A673 (cell line): ENCODE data around the gene HDAC2.

Experiments used
- CTCF ChIP-seq: fragments of 300-800, 200-600 bp; sonication (generic); conservative IDR thresholded peaks from 2 replicates; pipeline ENCODE4 v1.5.1; 2017; ENCODE audit warnings: low read depth, mild to moderate bottlenecking, antibody characterized with exemption, low read length, moderate library complexity, mixed read lengths
- EZH2 ChIP-seq: fragments of 200-600 bp; sonication (generic); IDR thresholded peaks from 2 replicates; pipeline ENCODE4 v1.6.1; 2017; ENCODE audit warnings: borderline replicate concordance, low read depth, mild to moderate bottlenecking, mixed read lengths, antibody characterized with exemption, low read length; ENCODE audit not compliant: poor library complexity, severe bottlenecking

GRCh38 chr6:113978084-113978675, 7.2 kb upstream of the HDAC2 start:
- TF ChIP-seq CTCF (no peak), EZH2 (no peak)
